Peyer's patch (tissue), 4 donors: Measurements from ENCODE around the gene DCC.

Experiments used
- POLR2A ChIP-seq, 2 donors: fragments of 450-650 bp; IDR thresholded peaks; one replicate each; pipeline ENCODE4 v1.5.1; 2017; ENCODE audit warnings: antibody characterized with exemption in 2 of 2, mild to moderate bottlenecking in 2 of 2, moderate library complexity in 2 of 2
- TF ChIP-seq, protein P1 (sequence below), 6 experiments: fragments of 450-650 bp in 4 of 6; fragments of 200-600 bp in 2 of 6; sonication (generic) in 1 of 6; IDR thresholded peaks; one replicate each; pipeline ENCODE4 v1.5.1; 2017 to 2019; ENCODE audit warnings: antibody characterized with exemption in 6 of 6, mild to moderate bottlenecking in 3 of 6, moderate library complexity in 1 of 6

GRCh38 chr18:53496028-53496427 lies 1156.0 kb downstream of the DCC start:
- TF ChIP-seq, protein P1, sequence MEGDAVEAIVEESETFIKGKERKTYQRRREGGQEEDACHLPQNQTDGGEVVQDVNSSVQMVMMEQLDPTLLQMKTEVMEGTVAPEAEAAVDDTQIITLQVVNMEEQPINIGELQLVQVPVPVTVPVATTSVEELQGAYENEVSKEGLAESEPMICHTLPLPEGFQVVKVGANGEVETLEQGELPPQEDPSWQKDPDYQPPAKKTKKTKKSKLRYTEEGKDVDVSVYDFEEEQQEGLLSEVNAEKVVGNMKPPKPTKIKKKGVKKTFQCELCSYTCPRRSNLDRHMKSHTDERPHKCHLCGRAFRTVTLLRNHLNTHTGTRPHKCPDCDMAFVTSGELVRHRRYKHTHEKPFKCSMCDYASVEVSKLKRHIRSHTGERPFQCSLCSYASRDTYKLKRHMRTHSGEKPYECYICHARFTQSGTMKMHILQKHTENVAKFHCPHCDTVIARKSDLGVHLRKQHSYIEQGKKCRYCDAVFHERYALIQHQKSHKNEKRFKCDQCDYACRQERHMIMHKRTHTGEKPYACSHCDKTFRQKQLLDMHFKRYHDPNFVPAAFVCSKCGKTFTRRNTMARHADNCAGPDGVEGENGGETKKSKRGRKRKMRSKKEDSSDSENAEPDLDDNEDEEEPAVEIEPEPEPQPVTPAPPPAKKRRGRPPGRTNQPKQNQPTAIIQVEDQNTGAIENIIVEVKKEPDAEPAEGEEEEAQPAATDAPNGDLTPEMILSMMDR (IDR thresholded peaks at IDR 0.05), result no peak
- TF ChIP-seq POLR2A (IDR thresholded peaks at IDR 0.05), result no peak
